Measurements from ENCODE around the gene TAS2R38.

Gene TAS2R38

DNA sequence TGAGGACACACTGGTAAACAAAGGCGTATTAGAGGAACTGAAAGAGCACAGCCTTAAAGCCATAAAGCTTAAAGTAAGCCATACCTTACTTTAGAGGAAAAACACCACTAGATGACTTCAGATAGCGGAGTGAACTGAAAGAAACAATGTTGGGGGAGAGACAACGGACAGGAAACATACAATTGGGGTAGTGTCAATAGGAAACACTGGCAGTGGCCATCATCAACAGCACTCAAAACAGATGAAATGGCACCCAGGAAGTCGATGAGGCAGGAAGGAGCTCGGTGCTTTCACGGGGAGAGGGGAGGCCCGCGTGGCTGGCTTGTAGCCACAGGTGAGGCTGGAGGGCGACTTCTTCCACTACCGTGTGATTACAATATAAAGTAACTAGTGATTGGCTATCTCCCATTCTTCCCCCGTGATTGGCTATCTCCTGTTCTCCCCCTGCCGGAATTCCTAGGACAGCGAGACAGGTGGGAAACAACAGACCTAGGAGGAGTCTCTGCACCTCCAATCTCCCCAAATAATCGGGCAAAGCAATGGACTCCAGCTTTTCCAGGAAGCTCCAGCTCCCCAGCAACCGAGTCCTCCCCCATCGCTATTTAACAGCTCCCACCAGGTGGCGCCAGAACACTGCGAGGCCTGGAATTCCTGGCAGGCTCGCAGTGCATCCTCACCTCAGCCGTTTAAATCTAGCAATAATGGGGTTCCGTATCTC, 2.4 kb upstream of the TAS2R38 start:
- DNase-seq (ENCODE audit: low read depth), result no peak

DNA sequence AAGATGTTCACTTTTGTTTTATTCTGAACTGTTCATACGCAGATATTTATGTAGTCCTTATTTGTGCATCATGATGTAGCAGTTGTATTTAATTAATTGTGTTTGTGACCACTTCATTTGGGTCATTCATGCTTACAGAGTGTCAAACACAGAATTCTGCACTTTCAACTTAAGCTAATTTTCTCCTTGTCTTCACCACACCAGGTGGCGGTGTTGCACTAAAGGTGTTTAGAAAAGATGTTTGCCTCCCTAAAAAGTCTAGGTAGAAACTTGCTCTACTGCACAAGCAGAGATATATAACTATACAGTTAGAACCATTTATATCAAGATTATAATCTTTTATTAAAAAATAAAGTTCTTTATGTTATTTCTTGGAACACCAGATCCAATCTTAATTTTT, 1.3 kb upstream of the TAS2R38 start:
- DNase-seq (ENCODE audit: low read depth), result no peak

DNA sequence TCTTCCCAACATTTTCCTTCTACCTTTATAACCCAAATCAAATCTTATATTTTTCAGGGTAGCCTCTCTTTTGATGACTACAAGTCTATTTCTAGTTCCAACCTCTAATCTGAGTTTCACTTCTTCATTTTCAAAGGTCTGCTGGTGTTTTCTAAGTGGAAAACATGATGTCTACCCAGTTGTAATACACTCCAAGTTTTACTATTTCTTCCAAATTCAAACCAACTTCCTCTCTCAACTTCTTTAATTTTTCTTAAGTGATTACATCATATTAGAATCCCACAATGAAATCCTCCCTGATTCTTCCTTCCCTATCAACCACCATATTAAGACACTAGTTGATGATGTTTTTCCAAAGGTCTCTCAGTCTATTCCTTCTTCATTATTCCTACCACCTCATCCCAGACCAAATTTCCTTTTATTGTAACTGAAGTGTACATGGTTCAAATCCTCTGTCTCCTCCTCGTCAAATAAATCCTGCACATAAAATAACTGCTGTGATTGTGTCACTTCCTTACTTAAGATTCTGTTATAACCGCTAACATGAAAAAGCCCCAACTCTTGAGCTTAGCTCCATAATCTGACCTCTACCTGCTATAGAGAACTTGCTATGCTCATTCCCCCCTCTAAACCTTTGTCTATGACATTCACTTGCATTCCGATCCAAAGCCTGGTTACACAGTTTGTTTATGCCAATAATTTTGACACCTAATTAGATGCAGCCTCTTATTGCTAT, 12.7 kb downstream of the TAS2R38 start:
- DNase-seq (ENCODE audit: low read depth), result no peak

DNA sequence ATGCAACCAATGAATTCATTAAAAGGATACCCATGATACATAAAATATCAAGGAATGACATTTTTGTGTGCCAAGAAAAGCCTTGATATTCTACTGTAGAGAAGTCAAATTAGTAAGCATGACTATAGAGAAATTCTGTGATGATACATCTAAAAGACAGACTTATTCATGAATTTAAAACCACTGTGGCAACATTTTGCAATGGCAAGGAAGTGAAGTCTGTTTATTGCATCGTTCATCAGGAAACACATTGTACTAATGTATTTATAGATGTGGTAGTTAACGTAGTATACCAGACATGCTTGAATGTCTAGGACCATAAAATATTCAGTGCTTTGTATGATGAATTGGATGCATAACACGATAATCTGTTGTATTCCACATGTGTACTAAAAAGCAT, 17.5 kb downstream of the TAS2R38 start:
- DNase-seq (ENCODE audit: low read depth), result no peak

DNA sequence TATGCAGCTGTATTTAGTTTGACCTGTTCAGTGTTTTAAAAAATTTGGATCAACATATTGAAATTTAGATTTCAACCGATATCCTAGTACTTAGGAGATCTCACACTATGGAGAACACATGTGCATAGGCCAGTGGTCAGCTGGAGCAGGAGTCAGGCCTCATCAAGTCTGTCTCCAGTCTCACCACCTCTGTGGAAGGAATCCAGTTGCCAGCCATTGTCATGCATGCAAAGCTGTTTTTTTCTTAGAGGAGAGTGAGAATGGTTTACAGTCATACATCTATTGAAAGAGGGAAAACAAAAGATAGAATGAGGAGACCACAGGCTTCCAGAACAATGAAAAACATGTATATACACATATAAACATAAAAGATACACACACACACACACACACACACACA, 19.2 kb downstream of the TAS2R38 start:
- DNase-seq (ENCODE audit: low read depth), result no peak

DNA sequence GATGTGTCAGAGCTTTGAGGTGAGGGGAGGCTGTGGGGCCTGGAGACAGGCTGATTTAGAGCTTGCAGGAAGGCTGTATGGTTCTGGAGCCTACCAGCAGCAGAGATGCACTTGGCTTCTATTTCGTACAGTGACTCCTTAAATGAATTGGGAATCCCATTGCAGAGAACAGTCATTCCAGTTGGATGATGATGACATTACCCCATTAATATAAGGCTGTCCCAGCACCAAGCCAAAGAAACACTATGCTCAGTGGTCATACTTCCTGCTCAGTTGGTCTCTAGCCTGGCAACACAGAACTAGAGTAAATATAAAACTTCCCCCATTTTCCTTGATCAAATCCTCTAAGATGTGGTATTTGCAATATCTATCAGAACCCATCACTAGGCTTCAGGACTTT, 21.1 kb downstream of the TAS2R38 start:
- DNase-seq (ENCODE audit: low read depth), result no peak

DNA sequence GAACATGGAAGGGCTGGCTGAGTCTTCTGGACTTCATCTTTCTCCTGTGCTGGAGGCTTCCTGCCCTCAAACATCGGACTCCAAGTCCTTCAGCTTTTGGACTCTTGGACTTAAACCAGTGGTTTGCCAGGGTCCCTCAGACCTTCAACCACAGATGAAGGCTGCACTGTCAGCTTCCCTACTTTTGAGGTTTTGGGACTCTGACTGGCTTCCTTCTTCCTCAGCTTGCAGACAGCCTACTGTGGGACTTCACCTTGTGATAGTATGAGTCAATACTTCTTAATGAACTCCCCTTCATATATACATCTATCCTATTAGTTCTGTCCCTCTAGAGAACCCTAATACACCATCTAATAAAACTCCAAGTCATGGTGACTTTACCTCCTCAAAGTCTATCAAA, 22.8 kb downstream of the TAS2R38 start:
- no peak for DNase-seq (ENCODE audit: low read depth)

DNA sequence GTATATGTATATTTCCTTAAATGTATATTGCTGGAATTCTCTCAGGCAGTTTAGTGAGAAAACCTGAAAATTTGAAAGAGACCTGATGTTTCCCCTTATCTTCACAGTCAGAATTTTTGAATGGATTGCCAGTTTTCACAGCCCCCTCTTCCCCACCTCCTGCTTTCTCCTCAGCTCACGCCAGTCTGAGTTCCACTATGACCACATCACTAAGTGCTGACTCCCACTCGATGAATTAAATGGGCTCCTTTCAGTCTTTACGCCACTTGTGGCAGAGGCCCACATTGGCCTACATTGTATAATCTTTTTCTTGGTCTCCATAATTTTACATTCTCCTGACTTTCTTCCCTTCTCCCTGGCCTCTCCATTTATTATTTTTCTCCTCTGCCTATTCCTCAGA, 23.7 kb downstream of the TAS2R38 start:
- DNase-seq (ENCODE audit: low read depth), result no peak

DNA sequence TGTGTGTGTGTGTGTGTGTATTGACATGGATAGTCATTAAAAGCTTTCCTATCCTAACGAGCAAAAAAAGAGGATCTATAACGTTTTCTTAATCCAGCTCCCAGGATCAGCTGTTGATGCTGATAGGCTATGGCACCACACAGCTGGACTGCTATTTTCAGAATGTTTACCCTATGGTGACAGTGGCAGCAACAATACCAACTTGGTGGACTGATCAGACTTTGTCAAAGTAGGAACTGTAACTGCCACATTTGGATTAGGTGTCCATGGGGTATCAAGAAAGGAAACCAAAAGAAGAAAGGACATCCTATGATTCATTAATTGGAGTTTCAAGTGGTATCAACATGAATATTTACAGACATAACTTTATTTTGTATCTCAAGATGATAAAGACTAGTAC, 24.1 kb downstream of the TAS2R38 start:
- no peak for DNase-seq (ENCODE audit: low read depth)

DNA sequence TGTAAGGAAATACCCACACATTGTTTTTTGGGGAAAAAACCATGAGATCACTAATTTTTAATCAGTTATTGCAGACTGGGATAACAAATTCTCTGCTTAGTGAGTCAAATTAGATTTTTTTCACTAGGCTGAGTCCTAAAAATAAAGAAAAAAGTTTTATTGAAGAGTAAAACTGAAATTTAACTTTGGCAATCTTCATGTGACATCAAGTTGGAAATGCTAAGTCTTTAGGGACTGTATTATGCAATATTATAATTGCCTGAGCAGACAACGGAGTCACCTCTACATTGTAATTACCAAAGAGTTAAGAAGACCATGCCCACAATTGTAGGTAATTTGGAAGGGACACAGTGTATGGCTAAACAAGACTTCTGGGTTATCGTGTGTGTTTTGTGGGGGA, 24.6 kb downstream of the TAS2R38 start:
- DNase-seq (ENCODE audit: low read depth), result no peak

DNA sequence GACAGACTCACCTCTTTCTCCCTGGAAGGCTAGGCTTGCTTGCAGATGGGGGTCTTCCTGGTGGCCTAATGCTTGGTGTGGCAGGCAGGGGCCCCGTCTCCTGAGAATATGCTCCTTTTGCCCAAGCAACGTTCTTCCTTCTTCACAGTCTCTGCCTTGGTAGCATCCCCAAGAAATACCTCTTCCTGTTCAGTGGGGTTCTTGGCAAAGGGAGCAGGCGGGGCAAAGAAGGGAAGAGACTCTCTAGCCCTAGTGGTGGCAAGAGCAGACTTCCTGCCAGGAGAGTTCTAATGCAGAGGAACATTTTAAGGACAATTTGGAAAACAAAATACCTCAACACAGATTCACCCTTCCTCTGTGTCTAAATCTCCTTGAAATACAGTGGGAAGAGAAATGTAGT, 26.8 kb downstream of the TAS2R38 start, which contains the start of gene CLEC5A:
Gene CLEC5A (minus strand): TSS at position 179 of the 400 bp plus-strand sequence. CDS start 682 bp downstream, outside the sequence.
- no peak for DNase-seq (ENCODE audit: low read depth)

DNA sequence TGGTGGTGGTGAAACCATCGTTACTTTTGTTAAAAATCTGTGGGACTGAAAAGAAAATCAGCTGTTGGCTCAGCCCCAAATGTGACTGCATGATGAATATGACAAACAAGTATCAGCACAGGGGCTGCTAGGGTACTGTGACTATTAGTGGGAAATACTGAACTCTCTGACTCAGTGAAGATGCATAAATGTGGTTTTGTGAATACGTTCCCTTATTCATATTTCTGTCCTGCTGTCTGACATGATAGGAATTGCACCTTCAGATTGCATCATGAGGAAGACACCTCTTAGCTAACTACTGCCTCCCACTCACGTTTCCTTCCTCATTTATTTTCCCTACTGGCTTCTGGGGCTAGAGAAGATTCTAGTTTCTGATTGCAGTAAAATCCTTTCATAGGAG, 28.2 kb downstream of the TAS2R38 start:
- DNase-seq (ENCODE audit: low read depth), result no peak

DNA sequence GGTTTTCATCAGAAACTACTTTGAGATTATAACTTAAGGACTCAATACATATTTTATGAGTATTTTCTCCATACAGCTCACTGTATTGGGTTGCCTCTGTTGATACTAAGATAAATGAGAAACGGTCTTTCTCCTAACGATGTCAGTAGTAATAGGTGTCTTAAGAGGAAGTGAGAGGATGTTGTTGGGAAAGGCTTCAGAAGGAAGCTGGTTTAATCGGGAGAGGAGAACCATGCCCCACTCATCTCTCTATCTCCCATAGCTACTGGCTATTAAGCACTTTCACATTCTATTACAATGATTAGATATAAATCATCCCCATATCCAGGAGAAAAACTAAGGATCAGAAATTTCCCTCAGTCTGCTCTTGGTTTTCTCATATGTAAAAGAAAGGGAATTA, 28.8 kb downstream of the TAS2R38 start:
- DNase-seq (ENCODE audit: low read depth), result no peak

DNA sequence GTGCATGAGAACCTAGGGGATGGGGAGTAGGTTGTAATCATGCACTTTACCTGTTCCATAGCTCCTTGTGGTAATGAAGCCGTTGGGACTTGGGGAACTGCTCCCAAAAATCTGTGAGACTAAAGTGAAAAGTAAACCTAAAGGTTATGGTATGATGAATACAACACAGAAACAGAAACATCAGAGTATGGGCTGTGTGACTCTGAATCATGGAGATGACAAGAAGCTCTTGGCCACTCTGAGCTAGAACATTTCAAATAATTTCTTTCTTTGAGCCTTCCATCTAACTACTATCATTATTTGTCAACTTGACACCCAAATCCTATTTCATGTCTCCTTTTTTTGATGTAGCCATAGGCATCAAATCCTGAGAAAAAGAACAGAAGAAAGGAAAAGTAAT, 29.7 kb downstream of the TAS2R38 start:
- no peak for DNase-seq (ENCODE audit: low read depth)

DNA sequence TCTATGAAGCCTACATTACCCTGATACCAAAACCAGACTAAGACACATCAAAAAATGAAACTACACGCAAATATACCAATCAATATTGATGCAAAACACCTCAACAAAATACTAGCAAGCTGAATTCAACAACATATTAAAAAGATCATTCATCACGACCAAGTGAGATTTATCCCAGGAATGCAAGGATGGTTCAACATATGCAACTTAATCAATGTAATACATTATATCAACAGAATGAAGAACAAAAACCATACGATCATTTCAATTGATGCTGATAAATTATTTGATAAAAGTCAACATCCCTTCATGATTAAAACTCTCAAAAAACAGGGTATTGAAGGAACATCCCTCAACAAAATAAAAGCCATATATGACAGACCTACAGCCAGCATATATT, 32.5 kb downstream of the TAS2R38 start:
- no peak for DNase-seq (ENCODE audit: low read depth)

DNA sequence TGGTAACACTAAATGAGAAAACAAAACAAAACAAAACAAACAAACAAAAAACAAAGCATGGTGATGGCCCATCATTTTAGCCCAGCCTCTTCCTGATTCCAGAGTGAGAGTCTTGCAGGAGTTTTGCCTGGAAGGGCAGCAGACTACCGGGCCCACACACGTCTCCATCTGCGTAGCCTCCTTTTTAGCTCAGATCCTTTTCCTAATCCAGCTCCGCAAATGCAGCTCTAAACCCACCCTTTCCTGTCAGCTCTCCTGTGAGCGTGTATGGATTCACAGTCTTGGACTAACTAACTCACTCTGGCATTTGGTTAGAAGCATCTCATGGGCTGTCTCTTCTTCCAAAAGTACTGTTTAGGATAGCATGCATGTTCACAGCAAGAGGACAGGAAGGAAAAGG, 43.4 kb downstream of the TAS2R38 start:
- DNase-seq (ENCODE audit: low read depth), result no peak

DNA sequence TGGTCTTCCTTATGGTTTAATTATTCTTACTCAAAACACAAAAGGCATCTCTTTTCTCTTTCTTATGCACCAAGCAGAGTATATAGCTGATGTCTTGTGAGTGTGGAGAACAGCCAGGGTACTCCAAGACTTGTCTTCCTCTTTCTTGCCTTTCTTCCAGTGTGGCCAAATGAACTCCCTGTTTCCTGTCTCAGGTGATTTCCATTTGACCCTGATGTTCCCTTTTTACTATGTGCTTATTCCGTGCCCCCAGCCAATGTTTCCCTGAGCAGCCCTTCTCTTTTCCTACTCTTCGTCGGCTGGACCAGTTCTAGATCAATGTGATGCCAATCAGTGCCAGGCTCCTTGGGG, 44.8 kb downstream of the TAS2R38 start:
- DNase-seq (ENCODE audit: low read depth), result no peak

DNA sequence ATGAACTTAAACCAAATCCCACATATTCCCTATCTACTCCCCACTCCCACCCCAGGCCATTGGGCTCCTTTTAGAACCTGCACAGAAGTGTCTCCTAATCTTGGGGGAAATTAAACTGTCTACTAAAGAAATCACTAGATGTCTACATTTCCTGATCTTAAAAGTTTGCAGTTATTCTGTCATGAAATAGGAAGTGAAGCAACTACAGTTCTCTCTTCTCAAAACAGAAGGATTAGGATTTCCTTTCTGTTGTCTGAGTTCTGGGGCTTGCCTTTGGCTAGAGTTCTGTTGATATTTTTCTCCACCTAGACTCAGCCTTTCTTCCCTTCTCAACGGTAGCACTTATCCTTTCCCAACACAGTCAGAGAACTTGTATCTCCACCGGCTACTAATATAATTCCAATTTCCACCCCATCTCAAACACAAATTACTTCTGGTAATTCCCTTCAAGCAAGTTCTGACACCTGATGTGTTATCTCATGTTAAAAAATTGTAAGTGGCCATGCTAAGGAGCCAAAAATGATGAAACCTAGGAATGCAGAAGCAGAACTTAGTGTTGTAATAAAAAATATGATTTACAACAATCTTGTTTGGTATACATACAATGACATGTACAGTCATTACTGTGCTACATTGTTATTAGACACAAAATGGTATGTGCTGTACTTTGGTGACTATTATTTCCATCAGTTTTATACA, 45.3 kb downstream of the TAS2R38 start:
- DNase-seq (ENCODE audit: low read depth), result no peak
